GM12878 (cell line): ENCODE measurements around the gene TRPM7. TPM values are rescaled to one million over a fixed set of nuclear protein-coding genes. Genes with fewer than 3 reads are reported as not detected.

ENCODE experiments used
- ATAC-seq: fragments of 200-7000 bp; cut with Tn5 transposase; 3 replicates; pipeline ENCODE4 v1.9.1; 2020; ENCODE audit warnings: mild to moderate bottlenecking, moderate library complexity
- BruUV-seq: library from RNA; stranded (reverse); fragments of 400-500 nt; replicated peaks from 2 replicates; lab custom pipeline; 2021; lab: Mats Ljungman, UMichigan
- CTCF ChIA-PET: fragments of 300-600 bp; sonication (Branson Sonifier 250); formaldehyde crosslinking; extraction: SDS; loops from one replicate; lab custom pipeline; 2021; ENCODE audit warnings: inconsistent platforms; lab: Yijun Ruan, JAX
- POLR2A ChIA-PET: fragments of 350-600 bp; formaldehyde crosslinking; extraction: SDS; loops from one replicate; lab custom pipeline; 2021; ENCODE audit warnings: inconsistent platforms; lab: Charles Lee
- RAD21 ChIA-PET: fragments of 300-600 bp; sonication (Branson Sonifier 250); formaldehyde crosslinking; loops from one replicate; lab custom pipeline; 2023; ENCODE audit warnings: antibody characterized with exemption; ENCODE audit not compliant: unreplicated experiment; lab: Charles Lee
- SMC1A ChIA-PET: fragments of 300-600 bp; sonication (Branson Sonifier 250); formaldehyde crosslinking; loops from one replicate; lab custom pipeline; 2023; ENCODE audit not compliant: unreplicated experiment, uncharacterized antibody; lab: Charles Lee
- DNase-seq: peaks from one replicate; pipeline ENCODE4 v3.0.0-alpha.2; 2011; ENCODE audit warnings: low read depth, low spot score
- FAIRE-seq: peaks from 3 replicates; lab custom pipeline; 2011; peaks lifted over from hg19 to GRCh38; lab: Jason Lieb, UNC
- H2AFZ ChIP-seq: 2 replicates; pipeline ENCODE4 v1.6.0; 2011; ENCODE audit warnings: low read depth, low read length, control low read depth; ENCODE audit not compliant: control insufficient read depth
- H3K27ac ChIP-seq: 2 replicates; pipeline ENCODE4 v1.5.1; 2011; ENCODE audit warnings: control low read depth; ENCODE audit not compliant: control insufficient read depth, insufficient read depth
- H3K27me3 ChIP-seq, 2 experiments: replicated peaks in 1 of 2; 2 replicates each; pipeline versions ENCODE4 v1.6.0 to v1.6.1; 2011; ENCODE audit warnings: low read length in 1 of 2; ENCODE audit not compliant: control insufficient read depth in 2 of 2, insufficient read depth in 2 of 2
- H3K36me3 ChIP-seq, 2 experiments: 2 replicates each; pipeline ENCODE4 v1.5.1; 2011; ENCODE audit warnings: low read length in 1 of 2; ENCODE audit not compliant: control insufficient read depth in 2 of 2, insufficient read depth in 2 of 2
- H3K4me1 ChIP-seq: 2 replicates; pipeline ENCODE4 v1.6.1; 2011; ENCODE audit warnings: mild to moderate bottlenecking, low read length, moderate library complexity, mixed read lengths; ENCODE audit not compliant: control insufficient read depth, insufficient read depth
- H3K4me2 ChIP-seq: 2 replicates; pipeline ENCODE4 v1.6.0; 2011; ENCODE audit warnings: control low read depth; ENCODE audit not compliant: control insufficient read depth, insufficient read depth
- H3K4me3 ChIP-seq: fragments of 200-600 bp; sonication (generic); 2 replicates; pipeline ENCODE4 v1.5.1; 2016
- H3K79me2 ChIP-seq: 2 replicates; pipeline ENCODE4 v1.6.0; 2011; ENCODE audit warnings: low read length; ENCODE audit not compliant: control insufficient read depth, insufficient read depth
- H3K9ac ChIP-seq: 2 replicates; pipeline ENCODE4 v1.8.0; 2011; ENCODE audit warnings: low read length, control low read depth, mixed read lengths; ENCODE audit not compliant: control insufficient read depth, insufficient read depth
- H3K9me3 ChIP-seq: replicated peaks from 3 replicates; pipeline ENCODE4 v1.5.1; 2011; ENCODE audit warnings: mild to moderate bottlenecking, low read length; ENCODE audit not compliant: control insufficient read depth, insufficient read depth
- H4K20me1 ChIP-seq: 2 replicates; pipeline ENCODE4 v1.6.0; 2011; ENCODE audit not compliant: control insufficient read depth, insufficient read depth
- ASH2L ChIP-seq: fragments of 300-600, 200-600 bp; sonication (generic); IDR thresholded peaks from 2 replicates; pipeline ENCODE4 v1.6.1; 2017; ENCODE audit warnings: low read depth, mild to moderate bottlenecking, borderline replicate concordance
- CEBPB ChIP-seq, 2 experiments: fragments of 150-350 bp in 1 of 2; IDR thresholded peaks; 2 replicates each; pipeline ENCODE4 v1.6.1; 2012 to 2014; ENCODE audit warnings: low read depth in 2 of 2, low read length in 2 of 2, borderline replicate concordance in 1 of 2, inconsistent platforms in 1 of 2
- CREB1 ChIP-seq: IDR thresholded peaks from 2 replicates; pipeline ENCODE4 v1.6.1; 2012; ENCODE audit warnings: low read depth, mild to moderate bottlenecking, inconsistent platforms
- EZH2 ChIP-seq: IDR thresholded peaks from 2 replicates; pipeline ENCODE4 v1.6.1; 2012; ENCODE audit warnings: low read depth, mild to moderate bottlenecking, control low read depth, inconsistent platforms, low read length, borderline replicate concordance; ENCODE audit not compliant: control insufficient read depth
- FOS ChIP-seq: IDR thresholded peaks from 3 replicates; pipeline ENCODE4 v1.6.1; 2011; ENCODE audit warnings: borderline replicate concordance; ENCODE audit not compliant: insufficient read length; ENCODE audit errors: extremely low read depth
- FOXM1 ChIP-seq: IDR thresholded peaks from 2 replicates; pipeline ENCODE4 v1.6.1; 2012; ENCODE audit warnings: low read depth, mild to moderate bottlenecking, inconsistent platforms, low read length, moderate library complexity
- HCFC1 ChIP-seq: fragments of 150-350 bp; IDR thresholded peaks from 2 replicates; pipeline ENCODE4 v1.6.1; 2014; ENCODE audit warnings: low read length
- HDAC6 ChIP-seq: fragments of 200-600 bp; sonication (generic); IDR thresholded peaks from one replicate; pipeline ENCODE4 v1.8.0; 2017; ENCODE audit warnings: antibody characterized with exemption; ENCODE audit not compliant: unreplicated experiment
- IRF5 ChIP-seq: fragments of 450-650 bp; IDR thresholded peaks from 2 replicates; pipeline ENCODE4 v1.6.1; 2017; ENCODE audit warnings: borderline replicate concordance
- NFYB ChIP-seq: IDR thresholded peaks from 2 replicates; pipeline ENCODE4 v1.6.1; 2011; ENCODE audit warnings: low read depth, mild to moderate bottlenecking, low read length, improper control_type of control experiment, moderate library complexity; ENCODE audit not compliant: insufficient read depth
- SMAD1 ChIP-seq: fragments of 450-650 bp; IDR thresholded peaks from 2 replicates; pipeline ENCODE4 v1.6.1; 2018; ENCODE audit warnings: mild to moderate bottlenecking, low read depth; ENCODE audit not compliant: partially characterized antibody
- SMARCA5 ChIP-seq: fragments of 450-650 bp; IDR thresholded peaks from 2 replicates; pipeline ENCODE4 v1.6.1; 2017; ENCODE audit warnings: mild to moderate bottlenecking
- ZNF592 ChIP-seq: fragments of 450-650 bp; IDR thresholded peaks from 2 replicates; pipeline ENCODE4 v1.6.1; 2017; ENCODE audit warnings: mild to moderate bottlenecking, moderate library complexity
- ZZZ3 ChIP-seq: IDR thresholded peaks from 2 replicates; pipeline ENCODE4 v1.6.1; 2011; ENCODE audit warnings: low read depth; ENCODE audit not compliant: control insufficient read depth, insufficient read length
- in situ Hi-C: fragments of 300-500 bp; cut with MboI; formaldehyde crosslinking; loops from 9 replicates; pipeline ENCODE4 v1.14.3; 2018; ENCODE audit warnings: mixed read lengths
- intact Hi-C: fragments of 100-400 bp; cut with micrococcal nuclease; formaldehyde crosslinking; loops from one replicate; pipeline ENCODE4 v1.14.2; 2022; ENCODE audit not compliant: unreplicated experiment
- polyA plus RNA-seq, 11 experiments: library from polyadenylated mRNA; depleted of rRNA in 4 of 11; unstranded in 6 of 11; stranded (reverse) in 5 of 11; fragments of >200 nt; fragmentation: Nextera tagmentation in 4 of 11; fragmentation: Illumina TruSeq in 1 of 11; extraction: Ambion mirVana in 4 of 11; extraction: Trizol in 1 of 11; gene quantifications; 1 replicate in 1 of 11; 2 replicates in 10 of 11; pipeline versions ENCODE4 v1.2.1 to v1.2.3, GENCODE V29; 2011 to 2016; ENCODE audit warnings: inconsistent platforms in 2 of 11, missing spikeins in 2 of 11, low read depth in 1 of 11
- total RNA-seq, 4 experiments: library from RNA; depleted of rRNA in 3 of 4; stranded (reverse); fragments of >200 nt in 3 of 4; fragmentation: Illumina TruSeq in 1 of 4; extraction: Trizol in 1 of 4; gene quantifications; 2 replicates each; pipeline versions ENCODE4 v1.2.1 to v1.2.3, GENCODE V29; 2013 to 2021

Gene TRPM7
- total and polyA plus RNA-seq, 10 of the 15 experiments (the other 5 are each of a cell fraction or from before 2014, with no cell fraction given) = 4.5 to 49.7 (median 22.5) TPM

- TF ChIP-seq HDAC6 (no peak), FOS (no peak), SMARCA5 (no peak), ZNF592 (no peak), ZZZ3 (no peak), CREB1 (no peak), IRF5 (no peak)
Observed at GRCh38 chr15:50712018-50712417, 25.4 kb upstream of the TRPM7 start (continued).

GRCh38 chr15:50710585-50710984, 24.0 kb upstream of the TRPM7 start:
- Histone ChIP-seq H3K79me2 (no peaks in the 10 kb centered on the region), H4K20me1 (no peaks in the 10 kb centered on the region), H2AFZ (no peak overlapping the region), H3K4me2 (no peak overlapping the region), H3K4me3 (no peak overlapping the region), H3K4me1 (no peaks in the 10 kb centered on the region), H3K27me3 (no peaks in the 10 kb centered on the region), H3K9me3 (no peaks in the 10 kb centered on the region), H3K27ac (no peak overlapping the region), H3K36me3 (peaks cover 0 to 5% of the 10 kb centered on the region in 2 experiments; a peak in 2 of 4 replicates), H3K9ac (no peak overlapping the region)
- CTCF ChIA-PET = interaction anchor here (0.7 kb wide), 1 partner anchor 65 kb away, joined by 3 read pairs; no protein-coding TSS in a partner anchor
- in situ Hi-C loops = no loop called here
- POLR2A ChIA-PET = no interaction called here
- SMC1A ChIA-PET = interaction anchor here (0.6 to 1.0 kb wide), 2 partner anchors 35 to 159 kb away, joined by 3 to 5 read pairs; no protein-coding TSS in a partner anchor
- BruUV-seq = no TSS peak
- RAD21 ChIA-PET = no interaction called here
- no peak for DNase-seq
- no peak for ATAC-seq
- FAIRE-seq = no peak
- intact Hi-C loops = no loop called here
- TF ChIP-seq ZNF592 (no peak), NFYB (no peak), EZH2 (no peak), FOXM1 (no peak), HCFC1 (no peak), CEBPB (IDR thresholded peaks at IDR 0.05; ENCODE audit: borderline replicate concordance in 1 of 2, low read depth in 2 of 2, low read length in 2 of 2) (no peak), ASH2L (no peak), SMAD1 (no peak)
